ENCODE results near the gene HHAT. TPM values are rescaled to one million over a fixed set of nuclear protein-coding genes. Genes with fewer than 3 reads are reported as not detected.

Gene HHAT
- total and polyA plus RNA-seq, 12 donors = 0.81 to 4.3 (median 2.6) TPM

GRCh38 chr1:210372931-210373627 is 44.4 kb downstream of the HHAT start:
- no peak for TF ChIP-seq CTCF (IDR thresholded peaks at IDR 0.05)
- ATAC-seq = no peak
- no peak overlapping the region for H3K27ac ChIP-seq
- H3K4me3 ChIP-seq = no peak overlapping the region
- no peaks in the 10 kb centered on the region for H3K36me3 ChIP-seq
- peaks cover 0 to 13% (median 0%) of the 10 kb centered on the region in 9 donors for H3K4me1 ChIP-seq
- WGBS, 2 donors = 85 to 91% methylated on average over 6 of the region's 6 CpGs
- H3K9me3 ChIP-seq = no peaks in the 10 kb centered on the region
- intact Hi-C loops (cut with DNase I) = no loop called here
- H3K27me3 ChIP-seq = no peaks in the 10 kb centered on the region
- no peak for DNase-seq

DNA sequence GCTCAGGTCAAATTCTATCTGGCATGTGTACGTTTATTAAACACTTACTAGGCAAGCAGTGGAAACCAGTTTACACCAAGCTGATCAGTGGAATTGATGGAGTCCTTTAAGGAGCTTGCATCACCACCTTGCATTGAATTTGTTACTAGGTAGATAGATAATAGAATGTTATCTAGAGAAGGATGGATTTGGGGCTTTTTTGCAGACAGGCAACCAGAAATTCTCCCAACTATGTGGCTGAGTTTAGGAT is 44.9 kb downstream of the HHAT start:
- H3K9me3 ChIP-seq = no peaks in the 10 kb centered on the region
- H3K4me3 ChIP-seq = no peak overlapping the region
- H3K36me3 ChIP-seq = no peaks in the 10 kb centered on the region
- no peak overlapping the region for H3K27ac ChIP-seq
- TF ChIP-seq CTCF (IDR thresholded peaks at IDR 0.05) = no peak
- H3K4me1 ChIP-seq = peaks cover 0 to 13% (median 0%) of the 10 kb centered on the region in 9 donors
- intact Hi-C loops (cut with DNase I) = no loop called here
- ATAC-seq = no peak
- H3K27me3 ChIP-seq = no peaks in the 10 kb centered on the region
- DNase-seq = no peak
- WGBS, 2 donors = 87 to 92% methylated on average over 1 of the region's 1 CpG

DNA sequence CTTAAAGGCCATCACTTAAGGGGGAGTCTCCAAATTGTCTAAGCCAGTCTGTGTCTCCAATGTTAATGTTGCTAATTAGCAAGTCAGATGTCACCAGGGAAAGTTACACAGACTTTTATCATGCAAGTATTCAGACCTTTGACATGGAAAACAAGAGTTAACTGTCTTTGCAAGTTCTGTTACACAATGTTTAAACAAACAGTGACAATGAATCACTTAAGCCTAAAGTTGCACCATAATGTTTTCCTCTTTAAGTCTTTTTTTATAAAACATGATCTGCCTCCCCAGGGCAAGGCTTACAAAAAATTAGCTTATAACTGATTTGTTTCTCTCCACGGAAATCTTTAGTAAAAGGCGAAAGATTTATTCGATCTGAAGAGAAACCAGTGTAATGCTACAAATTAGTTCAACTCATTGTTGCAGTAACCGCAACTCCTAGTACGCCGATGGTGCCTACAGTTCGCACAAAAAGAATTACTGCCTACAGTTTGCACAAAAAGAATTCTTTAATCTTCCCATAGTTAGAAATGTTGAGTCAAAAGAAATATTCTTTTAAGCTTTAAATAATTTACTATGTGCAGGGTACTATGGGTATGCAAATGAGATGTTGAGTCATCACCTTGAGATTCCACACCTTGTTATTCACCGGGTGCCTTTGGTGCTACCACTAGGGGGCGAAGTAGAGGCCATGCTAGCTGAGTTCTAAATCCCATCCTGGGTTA is 45.3 kb downstream of the HHAT start:
- H3K27ac ChIP-seq = no peak overlapping the region

GRCh38 chr1:210374600-210374953 is 45.9 kb downstream of the HHAT start:
- no peak overlapping the region for H3K4me3 ChIP-seq
- intact Hi-C loops (cut with DNase I) = no loop called here
- no peak for DNase-seq
- H3K4me1 ChIP-seq = peaks cover 0 to 13% (median 0%) of the 10 kb centered on the region in 9 donors
- H3K9me3 ChIP-seq = no peaks in the 10 kb centered on the region
- WGBS, 2 donors = 41 to 61% methylated on average over 4 of the region's 4 CpGs
- no peaks in the 10 kb centered on the region for H3K27me3 ChIP-seq
- no peak for TF ChIP-seq CTCF (IDR thresholded peaks at IDR 0.05)
- ATAC-seq = peak in 1 of 8 donors; percentile 22
- H3K36me3 ChIP-seq = no peaks in the 10 kb centered on the region
- no peak overlapping the region for H3K27ac ChIP-seq

More for the DNA sequence above, 45.3 kb downstream of the HHAT start:
- Histone ChIP-seq H3K27me3 (no peaks in the 10 kb centered on the region), H3K36me3 (no peaks in the 10 kb centered on the region), H3K9me3 (no peaks in the 10 kb centered on the region), H3K4me3 (no peak overlapping the region), H3K4me1 (peaks cover 0 to 13% (median 0%) of the 10 kb centered on the region in 9 donors)
- 48 to 55% methylated on average over 9 of the region's 9 CpGs for WGBS, 2 donors
- TF ChIP-seq CTCF (IDR thresholded peaks at IDR 0.05) = peak in 8 of 9 donors; percentile 17 to 69 (median 48)
- intact Hi-C loops (cut with DNase I) = no loop called here
- ATAC-seq = peak in 2 of 8 donors; percentile 53 to 67
- DNase-seq = no peak

All from heart right ventricle (tissue), 16 donors.